UCSD-AML1 (cell line): ENCODE measurements around the gene MSANTD1.

Experiments used
- DNase-seq: peaks from one replicate; lab custom pipeline; 2025; ENCODE audit not compliant: unreplicated experiment; lab: John Stamatoyannopoulos, UW

The MSANTD1 gene

DNA sequence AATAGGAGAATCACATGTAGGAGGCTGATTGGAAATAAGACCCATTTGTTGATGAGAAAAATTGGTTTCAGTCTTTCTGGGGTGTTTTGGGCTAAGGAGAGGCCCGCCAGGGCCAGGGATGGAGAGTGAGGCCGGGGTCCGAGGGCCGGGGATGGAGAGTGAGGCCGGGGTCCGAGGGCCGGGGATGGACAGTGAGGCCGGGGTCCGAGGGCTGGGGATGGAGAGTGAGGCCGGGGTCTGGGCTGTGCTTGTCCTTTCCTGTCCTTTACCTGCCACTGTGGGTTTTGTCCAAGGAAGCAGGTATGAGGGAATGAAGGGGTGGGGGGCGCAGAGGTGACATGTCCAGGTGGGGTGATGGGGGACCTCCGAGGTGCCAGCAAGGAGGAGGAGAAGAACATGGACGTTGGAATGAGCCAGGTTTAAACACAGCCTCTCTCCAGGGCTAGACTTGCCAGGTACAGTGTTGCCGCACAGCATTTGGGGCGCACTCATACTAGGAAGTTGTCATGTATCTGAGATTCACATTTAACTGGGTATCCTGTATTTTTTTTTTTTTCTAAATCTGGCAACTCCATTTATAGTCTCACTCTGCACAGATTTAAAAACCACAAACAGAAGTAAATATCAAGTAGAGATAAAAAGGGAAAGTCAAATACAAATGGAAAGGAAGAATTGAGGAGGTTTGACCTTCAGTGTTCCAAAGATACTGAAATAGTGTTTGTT, 52.7 kb downstream of the MSANTD1 start:
- DNase-seq = no peak

DNA sequence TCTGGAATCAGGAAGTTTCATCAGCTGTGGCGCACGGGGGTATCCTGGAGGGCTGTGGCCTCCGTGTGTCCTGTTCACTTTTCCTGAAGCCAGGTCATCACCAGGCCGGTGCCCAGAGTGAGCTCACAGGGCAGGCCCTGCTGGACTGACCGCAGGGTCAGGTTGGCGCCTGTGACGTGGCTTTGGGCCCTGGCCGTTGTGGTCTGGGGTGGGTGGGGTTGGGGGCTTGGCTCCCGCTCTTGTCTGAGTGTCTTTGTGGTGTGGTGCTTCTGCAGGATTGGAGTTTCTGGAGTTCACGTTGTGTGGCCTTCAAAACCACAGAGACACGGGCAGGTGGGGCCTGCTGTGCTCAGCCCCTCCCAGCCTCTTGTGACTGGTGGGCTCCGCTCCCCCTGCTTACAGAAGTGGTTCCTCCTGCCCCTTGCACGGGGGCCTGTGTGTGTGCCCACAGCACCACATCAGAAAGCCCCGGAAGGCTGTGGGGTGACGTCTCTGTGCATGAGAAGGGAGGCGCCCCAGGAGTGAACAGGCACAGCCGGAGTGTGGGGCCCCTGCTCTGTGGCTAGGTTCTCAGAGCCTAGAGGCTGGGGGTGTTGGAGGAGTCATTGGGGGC, 53.3 kb downstream of the MSANTD1 start:
- no peak for DNase-seq

DNA sequence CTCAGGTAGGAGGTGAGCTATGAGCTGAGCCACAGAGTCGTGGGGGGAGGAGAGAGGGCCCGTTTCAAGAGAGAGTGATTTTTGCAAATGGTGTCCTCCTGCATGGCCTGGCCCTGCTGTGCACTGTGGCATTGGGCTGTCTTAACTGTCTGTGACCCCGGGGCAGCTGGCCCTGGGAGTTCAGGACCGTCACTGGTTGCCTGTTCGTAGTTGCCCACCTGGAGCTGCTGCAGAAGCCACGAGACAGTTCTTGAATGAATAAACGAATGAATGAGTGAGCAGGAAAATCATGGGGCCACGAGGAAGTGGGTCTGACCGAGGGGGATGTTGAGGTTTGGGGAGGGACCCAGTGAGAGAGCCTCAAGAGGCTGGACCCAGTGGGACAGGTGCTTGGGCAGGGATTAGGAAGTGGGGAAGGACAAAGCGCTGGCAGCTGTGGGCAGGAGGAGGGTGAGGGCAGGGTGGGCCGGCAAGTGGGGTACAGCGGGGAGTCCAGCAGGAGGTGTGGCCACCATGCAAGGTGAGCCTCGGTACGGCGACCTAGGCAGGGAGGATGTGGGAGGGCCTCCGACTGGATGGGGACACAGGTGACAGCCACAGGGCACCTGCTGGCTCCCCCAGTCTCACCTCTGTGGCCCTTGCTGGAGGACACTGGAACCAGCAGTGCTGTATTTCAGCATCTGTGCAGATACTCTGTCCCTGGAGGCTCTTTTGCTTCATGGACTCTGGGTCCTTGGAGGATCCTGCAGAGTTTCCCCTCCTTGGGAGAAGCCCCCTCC, 54.0 kb downstream of the MSANTD1 start:
- DNase-seq = peak; percentile 30

DNA sequence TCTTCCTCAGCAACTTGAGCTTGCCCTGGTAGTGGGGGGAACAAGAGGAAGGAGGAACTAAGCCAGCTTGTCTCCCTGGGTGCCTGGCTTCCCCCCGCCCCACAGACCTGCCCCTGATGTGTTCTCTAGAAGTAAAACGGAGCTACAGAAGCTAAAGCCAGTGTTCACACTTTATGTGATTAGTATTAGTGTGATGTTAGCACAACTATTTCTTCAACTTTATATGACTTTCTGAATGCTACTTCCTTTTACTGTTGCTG, 54.5 kb downstream of the MSANTD1 start:
- DNase-seq = no peak

DNA sequence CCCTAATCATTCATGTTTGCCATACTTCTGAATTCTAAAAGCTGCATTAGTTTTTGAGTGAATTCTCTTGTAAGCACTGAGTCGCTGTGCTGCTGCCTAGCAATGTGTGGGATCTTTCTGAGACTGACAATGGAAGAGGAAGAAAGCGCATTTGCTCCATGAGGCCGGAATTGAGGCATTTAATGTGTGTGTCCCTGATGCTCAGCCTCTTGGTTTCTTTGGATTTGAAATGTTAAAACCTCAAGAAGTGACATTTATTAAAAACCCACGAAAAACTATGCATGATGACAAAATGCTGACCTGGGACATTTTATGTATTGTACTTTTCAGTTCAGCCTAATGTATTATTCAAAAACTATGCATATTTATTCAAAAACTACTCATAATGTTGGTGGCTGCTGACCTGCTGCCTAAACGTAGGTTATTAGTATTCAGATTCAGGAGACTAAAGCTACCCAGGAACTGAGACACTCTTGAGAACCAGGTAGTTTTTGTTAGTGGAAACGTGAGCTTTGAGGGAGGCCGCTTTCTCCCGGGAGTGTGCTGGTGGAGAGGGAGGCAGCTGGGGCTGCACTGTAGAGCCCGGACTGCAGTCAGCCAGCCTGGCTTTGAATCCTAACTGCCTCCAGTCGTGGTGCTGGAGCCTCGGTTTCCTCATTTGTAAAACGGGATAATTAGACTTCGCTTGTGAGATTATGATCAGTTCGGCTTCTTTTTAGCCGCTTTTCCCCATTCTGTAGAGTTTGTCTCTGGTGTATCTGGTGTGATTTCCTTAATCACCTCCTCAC, 55.2 kb downstream of the MSANTD1 start:
- no peak for DNase-seq

DNA sequence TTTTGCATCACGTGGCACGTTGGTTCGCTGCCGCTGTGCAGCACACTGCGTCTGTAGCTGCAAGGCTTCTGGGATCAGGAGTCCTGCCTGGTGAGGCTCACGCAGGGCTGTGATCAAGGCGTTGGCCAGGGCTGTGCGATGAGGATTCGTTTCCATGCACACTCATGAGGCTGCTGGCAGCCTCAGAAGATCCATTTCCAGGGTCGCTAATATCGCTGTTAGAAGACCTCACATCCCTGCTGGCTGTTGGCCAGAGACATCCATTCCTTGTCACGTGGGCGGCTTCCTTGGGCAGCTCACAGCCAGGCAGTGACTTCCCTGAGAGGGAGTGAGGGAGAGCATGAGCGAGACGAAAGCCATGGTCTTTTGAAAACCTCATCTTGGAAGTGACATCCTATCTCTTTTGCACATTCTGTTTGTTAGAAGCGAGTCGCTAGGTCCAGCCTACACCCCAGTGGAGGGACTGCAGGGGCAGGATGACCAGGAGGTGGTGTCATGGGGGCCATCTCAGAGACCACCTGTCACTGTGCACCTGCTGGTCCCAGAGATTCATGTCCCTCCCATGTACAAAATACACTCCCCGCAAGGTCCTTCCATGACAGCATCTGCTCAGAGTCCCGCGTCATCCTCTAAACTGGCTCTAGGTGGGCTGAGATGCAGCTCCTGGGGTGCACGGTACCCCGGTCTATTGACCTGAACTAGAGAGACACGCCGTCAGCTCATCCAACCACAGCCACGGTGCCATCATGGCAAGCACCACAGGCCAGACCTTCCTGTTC, 56.1 kb downstream of the MSANTD1 start:
- DNase-seq = no peak

DNA sequence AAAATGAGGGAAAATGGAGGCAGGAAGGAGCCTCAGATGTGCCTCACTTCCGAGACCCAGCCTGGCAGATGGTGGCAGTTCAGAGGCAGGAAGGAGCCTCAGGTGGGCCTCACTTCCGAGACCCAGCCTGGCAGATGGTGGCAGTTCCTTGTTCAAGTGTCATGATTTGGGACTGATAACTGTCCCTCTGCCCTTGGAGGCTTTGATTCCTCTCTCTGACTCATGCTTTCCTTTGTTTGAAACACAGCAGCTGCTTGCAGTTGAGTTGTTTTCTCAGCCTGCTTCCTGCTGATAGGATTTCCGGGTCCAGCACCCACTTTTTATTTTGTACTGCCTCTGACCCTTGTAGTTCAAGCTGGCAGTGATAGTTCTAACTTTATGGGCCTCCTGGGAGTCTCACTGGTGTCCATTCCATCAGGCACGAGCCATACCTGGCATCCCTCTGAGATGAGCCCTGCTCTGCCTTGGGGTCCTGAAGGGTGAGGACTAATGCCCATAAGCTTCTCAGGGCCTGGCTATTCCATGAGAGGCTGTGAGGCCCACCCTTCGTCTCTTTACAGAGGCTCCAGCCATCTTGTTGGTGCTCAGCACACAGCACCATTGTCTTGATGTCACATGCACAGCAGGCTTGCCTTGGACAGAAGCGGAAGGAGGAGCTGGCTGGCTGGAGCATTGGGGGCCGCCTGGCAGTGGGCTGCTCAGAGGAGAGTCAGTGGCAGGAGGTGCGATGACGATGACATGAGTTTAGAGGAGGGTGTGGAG, 56.8 kb downstream of the MSANTD1 start:
- no peak for DNase-seq
